IPS-20b (cell line): ENCODE results near the gene ZSWIM3.
"Not testable (repeated sequence)": the region's sequence is repeated elsewhere in the genome, so short reads cannot be mapped to it uniquely, and the experiment has no call there.

Experiments used
- H3K27ac ChIP-seq: one replicate; pipeline ENCODE4 v1.5.1; 2013; ENCODE audit warnings: low read length
- H3K27me3 ChIP-seq: 2 replicates; pipeline ENCODE4 v1.6.1; 2013; ENCODE audit warnings: mild to moderate bottlenecking, low read length, inconsistent platforms; ENCODE audit not compliant: insufficient read depth
- H3K36me3 ChIP-seq: 2 replicates; pipeline ENCODE4 v1.6.1; 2013; ENCODE audit warnings: low read depth, mild to moderate bottlenecking, inconsistent platforms, low read length, moderate library complexity; ENCODE audit not compliant: insufficient read depth
- H3K4me1 ChIP-seq: 2 replicates; pipeline ENCODE4 v1.6.1; 2013; ENCODE audit warnings: mild to moderate bottlenecking, control low read depth, inconsistent platforms, low read length, moderate library complexity; ENCODE audit not compliant: insufficient read depth
- H3K4me3 ChIP-seq: 2 replicates; pipeline ENCODE4 v1.5.1; 2013; ENCODE audit warnings: mild to moderate bottlenecking, low read length, inconsistent platforms
- H3K9ac ChIP-seq: 2 replicates; pipeline ENCODE4 v1.6.1; 2013; ENCODE audit warnings: low read depth, mild to moderate bottlenecking, inconsistent platforms, low read length, moderate library complexity
- H3K9me3 ChIP-seq: 2 replicates; pipeline ENCODE4 v1.6.1; 2013; ENCODE audit warnings: mild to moderate bottlenecking, low read depth, low read length, inconsistent platforms; ENCODE audit not compliant: insufficient read depth

The ZSWIM3 gene

GRCh38 chr20:45897289-45897688 lies 39.9 kb downstream of the ZSWIM3 start:
- no peaks in the 10 kb centered on the region for H3K9me3 ChIP-seq
- H3K4me1 ChIP-seq = no peaks in the 10 kb centered on the region
- no peaks in the 10 kb centered on the region for H3K27me3 ChIP-seq
- peaks cover 75% of the 10 kb centered on the region for H3K36me3 ChIP-seq
- no peak overlapping the region for H3K4me3 ChIP-seq
- no peak overlapping the region for H3K27ac ChIP-seq
- no peak overlapping the region for H3K9ac ChIP-seq

GRCh38 chr20:45897692-45898091 lies 40.3 kb downstream of the ZSWIM3 start:
- no peak overlapping the region for H3K9ac ChIP-seq
- H3K4me1 ChIP-seq = no peaks in the 10 kb centered on the region
- peaks cover 76% of the 10 kb centered on the region for H3K36me3 ChIP-seq
- H3K27ac ChIP-seq = no peak overlapping the region
- H3K27me3 ChIP-seq = no peaks in the 10 kb centered on the region
- no peaks in the 10 kb centered on the region for H3K9me3 ChIP-seq
- no peak overlapping the region for H3K4me3 ChIP-seq

GRCh38 chr20:45898285-45898684 lies 40.9 kb downstream of the ZSWIM3 start:
- Histone ChIP-seq H3K4me1 (no peaks in the 10 kb centered on the region), H3K36me3 (peaks cover 77% of the 10 kb centered on the region)

GRCh38 chr20:45899046-45899835 lies 41.8 kb downstream of the ZSWIM3 start:
- H3K4me1 ChIP-seq = no peaks in the 10 kb centered on the region
- no peaks in the 10 kb centered on the region for H3K27me3 ChIP-seq
- no peak overlapping the region for H3K9ac ChIP-seq
- no peak overlapping the region for H3K4me3 ChIP-seq
- peaks cover 80% of the 10 kb centered on the region for H3K36me3 ChIP-seq
- no peaks in the 10 kb centered on the region for H3K9me3 ChIP-seq
- H3K27ac ChIP-seq = no peak overlapping the region

More at GRCh38 chr20:45898285-45898684, 40.9 kb downstream of the ZSWIM3 start:
- Histone ChIP-seq H3K27me3 (no peaks in the 10 kb centered on the region), H3K9ac (no peak overlapping the region), H3K27ac (no peak overlapping the region), H3K9me3 (no peaks in the 10 kb centered on the region), H3K4me3 (no peak overlapping the region)

DNA sequence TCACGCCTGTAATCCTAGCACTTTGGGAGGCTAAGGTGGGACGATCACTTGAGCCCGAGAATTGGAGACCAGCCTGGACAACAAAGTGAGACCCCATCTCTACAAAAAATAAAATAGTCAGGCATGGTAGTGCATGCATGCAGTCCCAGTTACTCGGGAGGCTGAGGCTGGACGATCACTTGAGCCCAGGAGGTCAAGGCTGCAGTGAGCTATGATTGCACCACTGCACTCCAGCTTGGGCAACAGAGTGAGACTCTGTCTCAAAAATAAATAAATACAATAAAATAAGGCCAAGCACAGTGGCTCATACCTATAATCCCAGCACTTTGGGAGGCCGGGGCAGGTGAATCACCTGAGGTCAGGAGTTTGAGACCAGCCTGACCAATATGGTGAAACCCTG lies 43.9 kb downstream of the ZSWIM3 start:
- not testable (repeated sequence) for H3K27me3 ChIP-seq, H3K4me3 ChIP-seq, H3K27ac ChIP-seq, H3K9ac ChIP-seq, H3K9me3 ChIP-seq, H3K4me1 ChIP-seq
- H3K36me3 ChIP-seq = peaks cover 90% of the 10 kb centered on the region

DNA sequence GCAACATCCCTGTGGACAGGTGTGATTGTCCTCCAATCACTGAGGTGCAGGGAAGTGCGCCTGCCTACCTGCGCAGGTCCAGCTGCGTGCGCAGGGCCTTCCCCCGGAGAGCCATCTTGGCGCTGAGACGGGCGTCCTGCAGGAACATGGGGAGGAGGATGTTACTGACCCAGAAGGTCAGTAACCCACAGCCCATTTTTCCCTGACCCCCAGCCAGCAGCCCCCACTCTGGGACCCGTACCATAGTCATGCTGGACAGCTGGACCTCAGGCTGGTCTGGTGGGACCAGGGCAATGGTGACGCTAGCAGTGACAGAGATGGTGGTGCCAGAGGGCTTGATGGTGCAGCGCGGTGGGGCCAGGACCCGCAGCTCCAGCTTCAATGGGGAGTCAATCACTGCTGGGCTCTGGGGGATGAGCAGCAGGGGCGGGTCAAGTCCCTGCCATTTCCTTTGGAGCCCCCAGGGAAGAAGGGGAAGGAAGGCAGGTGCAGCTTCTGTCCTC lies 44.8 kb downstream of the ZSWIM3 start:
- Histone ChIP-seq H3K36me3 (peaks cover 88% of the 10 kb centered on the region), H3K27me3 (no peaks in the 10 kb centered on the region), H3K27ac (no peak overlapping the region), H3K4me1 (no peaks in the 10 kb centered on the region), H3K9ac (no peak overlapping the region), H3K9me3 (no peaks in the 10 kb centered on the region), H3K4me3 (no peak overlapping the region)

DNA sequence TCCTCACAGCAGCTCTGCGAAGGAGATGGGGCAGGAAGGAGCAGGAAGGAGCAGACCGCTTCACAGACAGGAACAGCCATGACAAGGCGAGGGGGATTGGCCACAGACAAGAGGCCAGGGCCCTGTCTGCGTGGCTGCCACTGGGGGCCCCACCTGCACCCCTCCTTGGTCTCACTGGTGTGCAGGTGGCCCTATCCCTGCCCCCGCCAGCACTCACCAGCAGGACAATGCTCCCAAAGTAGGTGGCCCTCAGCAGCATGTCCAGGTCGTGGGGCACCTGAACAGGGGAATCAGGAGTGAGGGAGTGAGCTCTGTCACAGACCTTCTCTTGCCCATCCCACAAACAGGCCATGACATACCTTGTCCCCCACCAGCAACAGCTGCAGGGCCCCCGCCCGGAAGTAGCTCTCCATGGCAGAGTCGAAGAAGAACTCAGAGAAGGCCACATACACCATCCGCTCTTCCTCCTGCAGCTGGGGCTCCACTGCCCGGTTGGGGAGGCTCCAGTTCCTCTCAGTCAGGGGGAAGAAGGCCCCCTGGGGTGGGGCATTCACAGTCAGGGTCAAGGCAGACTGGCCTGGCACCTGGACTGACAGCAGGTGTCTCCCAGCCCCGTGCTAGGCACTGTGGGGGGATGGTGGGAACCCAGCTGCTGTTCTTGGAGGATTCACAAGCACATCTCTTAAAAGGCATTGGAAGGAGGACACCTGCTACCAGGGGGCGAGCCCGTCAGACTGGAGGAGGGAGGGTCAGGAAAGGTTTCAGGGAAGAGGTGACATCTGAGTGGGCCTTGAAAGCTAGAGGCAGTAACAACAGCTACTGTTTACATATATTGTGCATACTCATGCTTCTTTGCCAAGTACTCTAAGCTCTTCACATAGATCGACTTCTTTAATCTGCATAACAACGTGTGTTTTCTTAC lies 47.4 kb downstream of the ZSWIM3 start:
- H3K4me3 ChIP-seq = no peak overlapping the region
- no peaks in the 10 kb centered on the region for H3K4me1 ChIP-seq
- H3K9ac ChIP-seq = no peak overlapping the region
- peaks cover 89% of the 10 kb centered on the region for H3K36me3 ChIP-seq
- no peaks in the 10 kb centered on the region for H3K9me3 ChIP-seq
- H3K27ac ChIP-seq = no peak overlapping the region
- H3K27me3 ChIP-seq = no peaks in the 10 kb centered on the region

DNA sequence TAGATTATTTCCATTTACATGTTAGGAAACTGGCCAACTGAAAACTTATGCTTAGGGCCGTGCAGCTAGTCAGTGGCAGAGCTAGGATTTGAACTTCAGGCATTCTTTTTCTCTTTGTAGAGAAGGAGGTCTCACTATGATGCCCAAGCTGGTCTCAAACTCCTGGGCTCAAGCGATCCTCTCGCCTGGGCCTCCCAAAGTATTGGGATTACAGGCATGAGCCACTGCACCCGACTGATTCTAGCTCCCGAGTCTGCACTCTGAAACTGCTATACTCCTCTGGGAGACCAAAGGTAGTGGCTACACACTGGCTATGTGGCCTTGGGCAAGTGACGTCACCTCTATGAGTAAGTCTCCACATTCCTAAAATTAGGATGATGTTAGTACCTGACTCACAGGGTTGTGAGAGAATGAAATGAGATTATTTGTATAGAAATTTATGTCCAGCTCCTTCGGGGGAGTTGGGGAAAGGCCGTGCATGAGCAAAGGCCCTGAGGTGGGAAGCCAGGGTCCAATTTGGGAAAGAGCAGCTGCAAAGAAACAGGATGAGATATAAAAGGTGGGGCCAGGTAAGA lies 48.2 kb downstream of the ZSWIM3 start:
- Histone ChIP-seq H3K4me3 (no peak overlapping the region), H3K9me3 (no peaks in the 10 kb centered on the region), H3K27ac (no peak overlapping the region), H3K36me3 (peaks cover 84% of the 10 kb centered on the region), H3K27me3 (no peaks in the 10 kb centered on the region), H3K9ac (no peak overlapping the region), H3K4me1 (no peaks in the 10 kb centered on the region)

GRCh38 chr20:45907219-45907948 lies 50.0 kb downstream of the ZSWIM3 start:
- Histone ChIP-seq H3K9ac (no peak overlapping the region), H3K27me3 (no peaks in the 10 kb centered on the region), H3K27ac (no peak overlapping the region), H3K4me3 (no peak overlapping the region), H3K4me1 (peaks cover 2% of the 10 kb centered on the region; the same call in 1 of the 2 replicates), H3K9me3 (no peaks in the 10 kb centered on the region), H3K36me3 (peaks cover 70% of the 10 kb centered on the region)

GRCh38 chr20:45908084-45908483 lies 50.7 kb downstream of the ZSWIM3 start:
- no peaks in the 10 kb centered on the region for H3K27me3 ChIP-seq
- H3K9ac ChIP-seq = no peak overlapping the region
- no peak overlapping the region for H3K27ac ChIP-seq
- H3K4me1 ChIP-seq = peaks cover 3% of the 10 kb centered on the region; the same call in 1 of the 2 replicates
- H3K9me3 ChIP-seq = no peaks in the 10 kb centered on the region
- H3K4me3 ChIP-seq = no peak overlapping the region
- H3K36me3 ChIP-seq = peaks cover 63% of the 10 kb centered on the region

- Histone ChIP-seq H3K27ac (no peak overlapping the region), H3K36me3 (peaks cover 50% of the 10 kb centered on the region), H3K4me3 (no peak overlapping the region), H3K27me3 (no peaks in the 10 kb centered on the region), H3K9ac (no peak overlapping the region), H3K9me3 (no peaks in the 10 kb centered on the region), H3K4me1 (peaks cover 3% of the 10 kb centered on the region; the same call in 1 of the 2 replicates)
Measured at GRCh38 chr20:45909336-45909808, 52.0 kb downstream of the ZSWIM3 start.
